Measurements from ENCODE around the gene XIST. TPM values are rescaled to one million over a fixed set of nuclear protein-coding genes. Genes with fewer than 3 reads are reported as not detected.

Gene XIST
- total and polyA plus RNA-seq, 4 donors, result 0.93 to 225 (median 65.0) TPM; not detected in 1

GRCh38 chrX:73839152-73839551 is 13.4 kb downstream of the XIST start:
- Histone ChIP-seq H3K9ac (ENCODE audit: low read depth in 1 of 2, low read length in 2 of 2) (no peak overlapping the region), H3K36me3 (ENCODE audit: control insufficient read depth in 4 of 4, insufficient read depth in 3 of 4, low read depth in 1 of 4, low read length in 3 of 4) (no peaks in the 10 kb centered on the region), H3K4me3 (ENCODE audit: low read depth in 1 of 3, low read length in 3 of 3) (no peak overlapping the region), H3K27ac (ENCODE audit: low read depth in 1 of 2, low read length in 2 of 2) (no peak overlapping the region), H3K9me3 (ENCODE audit: control insufficient read depth in 4 of 4, low read length in 3 of 4) (no peaks in the 10 kb centered on the region), H3K27me3 (ENCODE audit: control insufficient read depth in 4 of 4, insufficient read depth in 4 of 4, low read length in 3 of 4) (no peaks in the 10 kb centered on the region), H3K4me1 (ENCODE audit: control insufficient read depth in 4 of 4, insufficient read depth in 4 of 4, low read length in 3 of 4) (peaks cover 0 to 20% (median 11%) of the 10 kb centered on the region in 4 donors)
- WGBS, result 71% methylated on average over 1 of the region's 1 CpG
- no peak for DNase-seq (ENCODE audit: low spot score)
- TF ChIP-seq REST (IDR thresholded peaks at IDR 0.05) (no peak), HNF4A (conservative IDR thresholded peaks at IDR 0.05) (no peak), SP1 (IDR thresholded peaks at IDR 0.05) (no peak), FOXA1 (IDR thresholded peaks at IDR 0.05) (no peak), GABPA (IDR thresholded peaks at IDR 0.05 in 1 of 2, conservative IDR thresholded peaks at IDR 0.05 in 1 of 2) (no peak), YY1 (IDR thresholded peaks at IDR 0.05) (no peak), MAX (IDR thresholded peaks at IDR 0.05) (no peak), FOXA2 (IDR thresholded peaks at IDR 0.05) (no peak), CTCF (IDR thresholded peaks at IDR 0.05; ENCODE audit: low read depth, low read length, missing input control) (no peak), TAF1 (conservative IDR thresholded peaks at IDR 0.05) (no peak), HNF4G (IDR thresholded peaks at IDR 0.05) (no peak), EGR1 (IDR thresholded peaks at IDR 0.05; ENCODE audit: low read depth in 2 of 2) (no peak)

GRCh38 chrX:73838123-73838522 is 14.4 kb downstream of the XIST start:
- H3K9ac ChIP-seq (ENCODE audit: low read depth in 1 of 2, low read length in 2 of 2), result no peak overlapping the region
- 90% methylated on average over 3 of the region's 3 CpGs for WGBS
- no peaks in the 10 kb centered on the region for H3K9me3 ChIP-seq (ENCODE audit: control insufficient read depth in 4 of 4, low read length in 3 of 4)
- H3K27me3 ChIP-seq (ENCODE audit: control insufficient read depth in 4 of 4, insufficient read depth in 4 of 4, low read length in 3 of 4), result no peaks in the 10 kb centered on the region
- H3K4me1 ChIP-seq (ENCODE audit: control insufficient read depth in 4 of 4, insufficient read depth in 4 of 4, low read length in 3 of 4), result peaks cover 0 to 14% (median 7%) of the 10 kb centered on the region in 4 donors
- TF ChIP-seq REST (IDR thresholded peaks at IDR 0.05), result no peak
- TF ChIP-seq TAF1 (conservative IDR thresholded peaks at IDR 0.05), result no peak
- TF ChIP-seq ATF3 (IDR thresholded peaks at IDR 0.05), result no peak
- no peak for TF ChIP-seq NR2F2 (IDR thresholded peaks at IDR 0.05)
- no peak for TF ChIP-seq CTCF (IDR thresholded peaks at IDR 0.05; ENCODE audit: low read depth, low read length, missing input control)
- TF ChIP-seq GABPA (IDR thresholded peaks at IDR 0.05 in 1 of 2, conservative IDR thresholded peaks at IDR 0.05 in 1 of 2), result no peak
- TF ChIP-seq RXRA (IDR thresholded peaks at IDR 0.05), result no peak
- no peak for TF ChIP-seq RAD21 (IDR thresholded peaks at IDR 0.05)
- no peak for TF ChIP-seq FOXA2 (IDR thresholded peaks at IDR 0.05)
- H3K36me3 ChIP-seq (ENCODE audit: control insufficient read depth in 4 of 4, insufficient read depth in 3 of 4, low read depth in 1 of 4, low read length in 3 of 4), result no peaks in the 10 kb centered on the region
- no peak overlapping the region for H3K4me3 ChIP-seq (ENCODE audit: low read depth in 1 of 3, low read length in 3 of 3)
- DNase-seq (ENCODE audit: low spot score), result no peak
- no peak overlapping the region for H3K27ac ChIP-seq (ENCODE audit: low read depth in 1 of 2, low read length in 2 of 2)
